PC-9 (cell line): Measurements from ENCODE around the gene CDH11. TPM values are rescaled to one million over a fixed set of nuclear protein-coding genes. Genes with fewer than 3 reads are reported as not detected.

ENCODE experiments used
- BruUV-seq: library from RNA; stranded (reverse); fragments of 400-500 nt; replicated peaks from 2 replicates; lab custom pipeline; 2021; lab: Mats Ljungman, UMichigan
- CTCF ChIA-PET: fragments of 300-600 bp; sonication (Branson Sonifier 250); formaldehyde crosslinking; loops from one replicate; lab custom pipeline; 2022; ENCODE audit warnings: antibody characterized with exemption; lab: Charles Lee
- POLR2A ChIA-PET: fragments of 300-600 bp; sonication (Branson Sonifier 250); formaldehyde crosslinking; loops from one replicate; lab custom pipeline; 2022; ENCODE audit warnings: antibody characterized with exemption; ENCODE audit not compliant: unreplicated experiment; lab: Charles Lee
- DNase-seq, 2 experiments: peaks; one replicate each; pipeline versions ENCODE4 v3.0.0 to v3.0.0-alpha.2; 2015 to 2022; ENCODE audit warnings: mixed read lengths in 1 of 2
- H2AFZ ChIP-seq: fragments of 200-600 bp; sonication (generic); 2 replicates; pipeline ENCODE4 v1.8.1; 2017; ENCODE audit warnings: antibody characterized with exemption
- H3F3A ChIP-seq: fragments of 200-600 bp; sonication (generic); 2 replicates; pipeline ENCODE4 v1.8.1; 2017; ENCODE audit warnings: antibody characterized with exemption, mild to moderate bottlenecking, low read depth; ENCODE audit not compliant: insufficient read depth
- H3K27ac ChIP-seq: fragments of 200-600 bp; sonication (generic); 2 replicates; pipeline ENCODE4 v1.6.1; 2016; ENCODE audit warnings: mixed run types
- H3K27me3 ChIP-seq: fragments of 200-600 bp; sonication (generic); 2 replicates; pipeline ENCODE4 v1.6.1; 2016; ENCODE audit warnings: low read depth, mixed run types; ENCODE audit not compliant: insufficient read depth
- H3K36me3 ChIP-seq: fragments of 200-600 bp; sonication (generic); 2 replicates; pipeline ENCODE4 v1.6.1; 2016; ENCODE audit warnings: low read depth, mixed run types
- H3K4me1 ChIP-seq: fragments of 200-600 bp; sonication (generic); replicated peaks from 2 replicates; pipeline ENCODE4 v1.6.1; 2016; ENCODE audit warnings: mixed run types; ENCODE audit not compliant: insufficient read depth
- H3K4me2 ChIP-seq: fragments of 200-600 bp; sonication (generic); 2 replicates; pipeline ENCODE4 v1.6.1; 2017; ENCODE audit warnings: mixed run types
- H3K4me3 ChIP-seq: fragments of 200-600 bp; sonication (generic); 2 replicates; pipeline ENCODE4 v1.6.1; 2016; ENCODE audit warnings: mixed run types
- H3K79me2 ChIP-seq: fragments of 200-600 bp; sonication (generic); 2 replicates; pipeline ENCODE4 v1.6.1; 2017; ENCODE audit warnings: low read depth, mixed run types
- H3K9me2 ChIP-seq: fragments of 200-600 bp; sonication (generic); 2 replicates; pipeline ENCODE4 v1.8.1; 2017; ENCODE audit warnings: mild to moderate bottlenecking; ENCODE audit not compliant: insufficient read depth
- H3K9me3 ChIP-seq: fragments of 200-600 bp; sonication (generic); 2 replicates; pipeline ENCODE4 v1.8.1; 2016; ENCODE audit warnings: low read depth; ENCODE audit not compliant: insufficient read depth
- H4K20me1 ChIP-seq: fragments of 200-600 bp; sonication (generic); 2 replicates; pipeline ENCODE4 v1.8.1; 2017; ENCODE audit not compliant: insufficient read depth
- EZH2 ChIP-seq: fragments of 200-600 bp; sonication (generic); IDR thresholded peaks from 2 replicates; pipeline ENCODE4 v1.8.0; 2017; ENCODE audit warnings: antibody characterized with exemption, low read depth
- intact Hi-C: fragments of 100-400 bp; cut with micrococcal nuclease; formaldehyde crosslinking; loops from one replicate; pipeline ENCODE4 v1.10.0; 2022; ENCODE audit not compliant: unreplicated experiment
- total RNA-seq: library from RNA; stranded (reverse); gene quantifications from 2 replicates; pipeline ENCODE4 v1.2.3, GENCODE V29; 2021
- TF ChIP-seq, protein P1 (sequence below): fragments of 200-600 bp; sonication (generic); conservative IDR thresholded peaks from 2 replicates; pipeline ENCODE4 v1.6.1; 2017; ENCODE audit warnings: mixed run types, antibody characterized with exemption, mild to moderate bottlenecking, moderate library complexity

The CDH11 gene
- total RNA-seq, 1 experiment from 2014 or later: not detected

DNA sequence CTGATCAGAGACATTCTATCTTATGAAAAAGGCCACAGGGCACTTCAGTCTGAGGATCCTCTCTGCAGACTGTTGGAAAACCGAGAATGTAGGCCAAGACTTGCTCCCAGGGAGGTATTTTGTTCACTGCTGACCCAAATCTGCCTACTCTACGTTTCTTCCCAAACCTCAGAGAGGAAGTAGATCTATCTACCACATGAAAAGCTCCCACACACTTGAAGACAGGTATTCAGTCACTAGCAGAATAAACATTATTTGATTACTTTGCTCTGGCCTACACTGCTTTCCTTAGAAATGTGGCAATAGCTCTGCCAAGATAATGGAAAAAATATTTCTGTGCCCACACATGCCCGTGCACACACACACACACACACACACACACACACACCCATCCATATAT, 164.6 kb downstream of the CDH11 start:
- H3K27me3 ChIP-seq: no peaks in the 10 kb centered on the region
- no peaks in the 10 kb centered on the region for H3K36me3 ChIP-seq
- no peak overlapping the region for H3K27ac ChIP-seq
- H3F3A ChIP-seq: no peaks in the 10 kb centered on the region
- H3K79me2 ChIP-seq: no peaks in the 10 kb centered on the region
- BruUV-seq: no TSS peak
- no peak overlapping the region for H3K4me3 ChIP-seq
- ChIA-PET CTCF (no interaction called here), POLR2A (no interaction called here)
- no peaks in the 10 kb centered on the region for H3K9me2 ChIP-seq
- H3K4me1 ChIP-seq: no peaks in the 10 kb centered on the region
- H2AFZ ChIP-seq: no peak overlapping the region
- TF ChIP-seq, protein P1, sequence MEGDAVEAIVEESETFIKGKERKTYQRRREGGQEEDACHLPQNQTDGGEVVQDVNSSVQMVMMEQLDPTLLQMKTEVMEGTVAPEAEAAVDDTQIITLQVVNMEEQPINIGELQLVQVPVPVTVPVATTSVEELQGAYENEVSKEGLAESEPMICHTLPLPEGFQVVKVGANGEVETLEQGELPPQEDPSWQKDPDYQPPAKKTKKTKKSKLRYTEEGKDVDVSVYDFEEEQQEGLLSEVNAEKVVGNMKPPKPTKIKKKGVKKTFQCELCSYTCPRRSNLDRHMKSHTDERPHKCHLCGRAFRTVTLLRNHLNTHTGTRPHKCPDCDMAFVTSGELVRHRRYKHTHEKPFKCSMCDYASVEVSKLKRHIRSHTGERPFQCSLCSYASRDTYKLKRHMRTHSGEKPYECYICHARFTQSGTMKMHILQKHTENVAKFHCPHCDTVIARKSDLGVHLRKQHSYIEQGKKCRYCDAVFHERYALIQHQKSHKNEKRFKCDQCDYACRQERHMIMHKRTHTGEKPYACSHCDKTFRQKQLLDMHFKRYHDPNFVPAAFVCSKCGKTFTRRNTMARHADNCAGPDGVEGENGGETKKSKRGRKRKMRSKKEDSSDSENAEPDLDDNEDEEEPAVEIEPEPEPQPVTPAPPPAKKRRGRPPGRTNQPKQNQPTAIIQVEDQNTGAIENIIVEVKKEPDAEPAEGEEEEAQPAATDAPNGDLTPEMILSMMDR: no peak
- TF ChIP-seq EZH2: no peak
- H4K20me1 ChIP-seq: no peaks in the 10 kb centered on the region
- no peaks in the 10 kb centered on the region for H3K9me3 ChIP-seq
- H3K4me2 ChIP-seq: no peak overlapping the region
- DNase-seq: no peak
- intact Hi-C loops: no loop called here

DNA sequence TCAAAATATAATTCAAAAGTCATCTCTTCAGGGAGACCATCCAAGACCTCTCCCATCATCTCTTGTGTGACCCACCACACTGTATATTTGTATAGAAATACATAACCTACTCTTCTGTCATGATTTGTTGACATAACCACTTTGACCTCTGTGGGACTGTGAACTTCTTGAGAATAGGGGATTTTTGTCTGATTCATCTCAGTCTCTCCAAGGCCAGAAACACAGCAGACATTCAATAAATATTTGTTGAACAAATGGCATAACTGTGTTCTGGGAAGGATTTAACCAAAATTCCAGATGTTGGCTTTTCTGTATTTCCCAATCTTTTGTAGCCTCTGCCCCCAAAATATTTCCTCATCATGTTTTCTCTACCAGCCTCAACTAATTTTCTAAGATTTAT, 169.7 kb downstream of the CDH11 start:
- DNase-seq: no peak

DNA sequence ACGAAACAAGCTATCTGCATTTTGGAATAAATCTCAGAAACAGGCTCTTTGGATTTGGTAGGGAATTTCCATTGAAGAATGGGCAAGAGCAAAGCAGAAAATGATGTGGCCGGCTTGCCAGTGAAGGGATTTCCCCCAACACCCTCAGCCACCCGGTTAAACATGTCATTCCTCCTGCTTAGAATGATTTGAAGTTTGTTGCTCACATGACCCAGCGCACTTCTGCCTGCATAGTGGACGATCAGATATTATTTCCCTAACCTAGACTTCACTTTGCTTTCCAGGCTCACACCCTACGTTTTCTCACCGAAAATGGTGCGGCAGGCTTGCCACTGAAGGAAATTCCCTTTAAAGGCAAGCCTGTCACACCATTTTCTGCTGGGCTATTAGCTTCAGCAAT, 170.7 kb downstream of the CDH11 start:
- Histone ChIP-seq H4K20me1 (no peaks in the 10 kb centered on the region), H3F3A (no peaks in the 10 kb centered on the region), H2AFZ (no peak overlapping the region), H3K27ac (no peak overlapping the region), H3K9me3 (no peaks in the 10 kb centered on the region), H3K4me2 (no peak overlapping the region), H3K4me3 (no peak overlapping the region), H3K36me3 (no peaks in the 10 kb centered on the region), H3K9me2 (no peaks in the 10 kb centered on the region), H3K79me2 (no peaks in the 10 kb centered on the region), H3K4me1 (no peaks in the 10 kb centered on the region), H3K27me3 (no peaks in the 10 kb centered on the region)
- no peak for DNase-seq
- CTCF ChIA-PET: no interaction called here
- intact Hi-C loops: no loop called here
- POLR2A ChIA-PET: no interaction called here
- no TSS peak for BruUV-seq
- no peak for TF ChIP-seq EZH2
- TF ChIP-seq, protein P1: no peak

More for the DNA sequence above, 169.7 kb downstream of the CDH11 start:
- Histone ChIP-seq H3K4me1 (no peaks in the 10 kb centered on the region), H3K9me3 (no peaks in the 10 kb centered on the region), H4K20me1 (no peaks in the 10 kb centered on the region), H3K79me2 (no peaks in the 10 kb centered on the region), H3K27me3 (no peaks in the 10 kb centered on the region), H2AFZ (no peak overlapping the region), H3K4me3 (no peak overlapping the region), H3F3A (no peaks in the 10 kb centered on the region), H3K36me3 (no peaks in the 10 kb centered on the region), H3K4me2 (no peak overlapping the region), H3K27ac (no peak overlapping the region), H3K9me2 (no peaks in the 10 kb centered on the region)
- POLR2A ChIA-PET: no interaction called here
- BruUV-seq: no TSS peak
- TF ChIP-seq EZH2: no peak
- TF ChIP-seq, protein P1: no peak
- CTCF ChIA-PET: no interaction called here
- intact Hi-C loops: no loop called here
